ENCODE measurements around the gene DYRK1A. TPM values are rescaled to one million over a fixed set of nuclear protein-coding genes. Genes with fewer than 3 reads are reported as not detected.

The DYRK1A gene
- total RNA-seq, 2 donors from 2014 or later = 57.5 to 57.7 TPM

- intact Hi-C loops (cut with DNase I) = loop anchor here (2.0 kb wide), 1 partner anchor 99 kb away; the partner anchor contains the start of gene VPS26C
- Histone ChIP-seq H3K27ac (peak overlapping the region; percentile 99), H3K4me3 (peak overlapping the region; percentile 61), H3K4me1 (peaks cover 7% of the 10 kb centered on the region), H3K9me3 (no peaks in the 10 kb centered on the region), H3K9ac (ENCODE audit: low read depth in 2 of 2, low read length in 2 of 2) (peak overlapping the region; percentile 89 to 98), H3K36me3 (no peaks in the 10 kb centered on the region), H3K27me3 (no peaks in the 10 kb centered on the region)
- peak; percentile 72 for DNase-seq
- TF ChIP-seq CTCF (IDR thresholded peaks at IDR 0.05) = no peak
Measured at GRCh38 chr21:37365517-37366481, 774 bp upstream of the DYRK1A start.

DNA sequence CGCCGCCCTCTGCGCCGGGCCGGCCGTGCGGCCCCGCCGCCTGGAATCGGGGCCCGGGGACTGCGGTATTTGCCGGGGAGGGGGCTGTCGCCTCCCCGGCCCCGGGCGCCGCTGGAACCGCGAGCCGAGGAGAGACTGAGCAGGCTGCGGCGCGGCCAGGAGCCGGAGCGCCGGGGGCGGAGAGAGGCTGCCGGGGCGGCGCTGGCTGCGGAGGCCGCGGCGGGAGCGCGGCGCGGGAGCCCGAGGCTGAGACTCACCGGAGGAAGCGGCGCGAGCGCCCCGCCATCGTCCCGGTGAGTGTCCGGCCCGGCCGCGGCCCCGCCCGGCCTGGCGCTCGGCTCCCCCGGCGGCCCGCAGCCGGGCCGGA is 746 bp downstream of the DYRK1A start:
- H3K4me3 ChIP-seq = peak overlapping the region; percentile 78
- peak overlapping the region in 1 of 2 donors; percentile 99 for H3K9ac ChIP-seq (ENCODE audit: low read depth in 2 of 2, low read length in 2 of 2)
- H3K27me3 ChIP-seq = no peaks in the 10 kb centered on the region
- no peak for DNase-seq
- no peaks in the 10 kb centered on the region for H3K36me3 ChIP-seq
- H3K27ac ChIP-seq = peak overlapping the region; percentile 100
- H3K4me1 ChIP-seq = peaks cover 14% of the 10 kb centered on the region
- intact Hi-C loops (cut with DNase I) = loop anchor here (2.0 kb wide), 1 partner anchor 101 kb away; the partner anchor contains the start of gene VPS26C
- no peaks in the 10 kb centered on the region for H3K9me3 ChIP-seq
- TF ChIP-seq CTCF (IDR thresholded peaks at IDR 0.05) = no peak

- TF ChIP-seq CTCF (IDR thresholded peaks at IDR 0.05) = no peak
- peak overlapping the region; percentile 89 to 99 for H3K9ac ChIP-seq (ENCODE audit: low read depth in 2 of 2, low read length in 2 of 2)
- peak overlapping the region; percentile 100 for H3K27ac ChIP-seq
- H3K27me3 ChIP-seq = no peaks in the 10 kb centered on the region
- H3K4me1 ChIP-seq = peaks cover 14% of the 10 kb centered on the region
- DNase-seq = peak; percentile 56
- H3K36me3 ChIP-seq = no peaks in the 10 kb centered on the region
- H3K4me3 ChIP-seq = peak overlapping the region; percentile 78
- intact Hi-C loops (cut with DNase I) = loop anchor here (2.0 kb wide), 1 partner anchor 101 kb away; the partner anchor contains the start of gene VPS26C
- no peaks in the 10 kb centered on the region for H3K9me3 ChIP-seq
Measured at GRCh38 chr21:37367703-37368540, 1.3 kb downstream of the DYRK1A start.

DNA sequence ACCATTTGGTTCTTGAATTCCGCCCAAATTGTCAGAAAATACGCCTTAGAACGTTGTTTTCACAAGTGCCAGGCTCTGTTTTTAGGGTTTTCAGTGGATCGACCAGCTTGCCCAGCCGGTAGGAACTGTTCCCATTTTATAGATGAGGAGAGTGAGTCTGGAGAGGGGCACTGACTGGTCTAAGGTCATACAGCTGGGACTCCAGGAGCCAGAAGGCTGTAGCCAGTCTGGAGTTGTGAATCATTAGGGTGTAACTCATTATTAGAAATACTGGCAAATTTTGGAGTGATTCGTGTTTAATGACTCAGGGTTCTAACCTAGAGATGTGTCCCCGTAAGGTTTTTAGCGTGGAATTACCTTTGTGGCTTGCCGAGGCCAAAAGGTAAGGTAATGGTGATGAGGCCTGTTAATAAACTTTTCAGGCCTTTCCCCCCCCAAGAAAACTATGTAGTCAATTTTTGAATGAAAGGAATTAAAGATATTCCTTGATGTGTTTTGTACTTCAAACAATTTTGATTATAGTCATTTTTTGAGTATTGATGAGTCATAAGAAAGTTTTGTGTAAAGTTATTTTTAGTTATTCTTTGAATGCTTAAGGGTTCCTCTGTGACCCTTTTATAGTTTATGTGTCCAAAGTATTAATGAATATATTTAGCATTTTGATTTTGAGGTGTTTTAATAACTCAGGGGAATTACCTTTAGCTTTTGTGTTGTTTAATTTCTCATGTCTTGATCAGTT is 2.1 kb downstream of the DYRK1A start:
- DNase-seq = peak; percentile 44
- peak overlapping the region; percentile 100 for H3K27ac ChIP-seq
- intact Hi-C loops (cut with DNase I) = no loop called here
- H3K9me3 ChIP-seq = no peaks in the 10 kb centered on the region
- peaks cover 14% of the 10 kb centered on the region for H3K4me1 ChIP-seq
- no peaks in the 10 kb centered on the region for H3K36me3 ChIP-seq
- no peak for TF ChIP-seq CTCF (IDR thresholded peaks at IDR 0.05)
- no peaks in the 10 kb centered on the region for H3K27me3 ChIP-seq
- peak overlapping the region; percentile 78 for H3K4me3 ChIP-seq
- peak overlapping the region; percentile 89 to 99 for H3K9ac ChIP-seq (ENCODE audit: low read depth in 2 of 2, low read length in 2 of 2)
